H7 (cell line): ENCODE measurements around the gene MPDU1. TPM values are rescaled to one million over a fixed set of nuclear protein-coding genes. Genes with fewer than 3 reads are reported as not detected.
"Not testable (repeated sequence)": the region's sequence is repeated elsewhere in the genome, so short reads cannot be mapped to it uniquely, and the experiment has no call there.

Source experiments
- DNase-seq: peaks from one replicate; pipeline ENCODE4 v3.0.0; 2012
- H3K27me3 ChIP-seq: 2 replicates; pipeline ENCODE4 v1.6.0; 2011; ENCODE audit warnings: mild to moderate bottlenecking, low read length; ENCODE audit not compliant: control insufficient read depth, insufficient read depth
- H3K36me3 ChIP-seq: replicated peaks from 2 replicates; pipeline ENCODE4 v1.5.1; 2011; ENCODE audit warnings: low read length; ENCODE audit not compliant: control insufficient read depth, insufficient read depth
- H3K4me3 ChIP-seq: 2 replicates; pipeline ENCODE4 v1.5.1; 2011; ENCODE audit warnings: low read depth, mild to moderate bottlenecking, control low read depth, low read length, moderate library complexity; ENCODE audit not compliant: insufficient read depth
- total RNA-seq: library from RNA; depleted of rRNA; stranded (reverse); fragments of >200 nt; shearing (Covaris generic); gene quantifications from 2 replicates; pipeline ENCODE4 v1.2.3, GENCODE V29; 2014

The MPDU1 gene
- total RNA-seq, 1 experiment from 2014 or later: 146 TPM

DNA sequence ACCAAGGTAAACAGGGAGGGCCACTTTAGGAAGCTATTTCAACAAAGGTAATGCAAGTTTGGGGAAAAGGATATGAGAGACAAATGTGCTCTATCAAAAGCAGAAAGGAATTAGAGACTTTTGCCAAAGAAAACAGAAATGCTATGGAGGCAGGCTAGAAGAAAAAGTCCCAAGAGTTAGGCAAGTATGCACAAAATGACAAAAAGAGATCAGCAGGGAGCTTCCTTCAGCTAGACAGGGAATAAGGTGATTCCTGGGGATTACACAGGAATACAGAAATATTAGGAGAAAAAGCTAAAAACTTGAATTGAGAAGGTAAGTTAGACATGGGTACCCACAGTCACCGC is 28.6 kb downstream of the MPDU1 start:
- Histone ChIP-seq H3K4me3 (no peak overlapping the region), H3K27me3 (no peaks in the 10 kb centered on the region; the same call in 1 of the 2 replicates)

DNA sequence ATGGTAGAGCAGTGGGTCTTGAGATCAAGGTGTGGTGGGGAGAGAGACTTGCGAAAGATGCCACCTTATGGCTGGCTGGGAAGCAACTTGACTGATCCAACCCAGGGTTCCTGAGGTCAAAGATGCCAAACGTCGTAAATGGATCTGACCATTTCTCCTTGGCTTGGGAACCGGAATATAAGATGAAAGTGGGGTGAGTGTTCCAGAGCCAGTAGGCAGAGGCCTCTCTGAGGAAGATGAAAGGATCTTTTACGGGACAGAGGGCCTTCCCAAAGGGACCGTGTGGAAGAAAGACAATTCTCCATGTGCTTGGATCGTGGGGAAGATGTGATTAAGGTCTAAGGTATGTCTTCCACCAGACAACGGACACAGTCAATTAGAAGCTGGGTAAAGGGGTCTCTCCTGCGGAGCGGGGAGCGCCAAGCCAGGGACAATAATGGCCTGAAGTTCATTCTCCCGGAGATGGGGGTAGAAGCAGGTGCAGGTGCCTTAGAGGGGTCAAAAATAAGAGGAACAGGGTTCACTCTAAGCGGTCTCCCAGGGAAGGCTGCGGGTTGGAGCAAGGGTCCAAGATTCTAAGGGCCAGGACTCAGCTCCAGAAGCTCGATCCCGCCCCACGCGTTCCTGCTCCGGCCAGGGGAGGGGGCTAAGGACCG is 30.2 kb downstream of the MPDU1 start:
- Histone ChIP-seq H3K4me3 (peak overlapping the region; percentile 79), H3K36me3 (peaks cover 2% of the 10 kb centered on the region; the same call in 1 of the 2 replicates), H3K27me3 (no peaks in the 10 kb centered on the region; the same call in 1 of the 2 replicates)
- no peak for DNase-seq

More for the DNA sequence above, 28.6 kb downstream of the MPDU1 start:
- H3K36me3 ChIP-seq: peaks cover 2% of the 10 kb centered on the region; the same call in 1 of the 2 replicates
- DNase-seq: no peak

DNA sequence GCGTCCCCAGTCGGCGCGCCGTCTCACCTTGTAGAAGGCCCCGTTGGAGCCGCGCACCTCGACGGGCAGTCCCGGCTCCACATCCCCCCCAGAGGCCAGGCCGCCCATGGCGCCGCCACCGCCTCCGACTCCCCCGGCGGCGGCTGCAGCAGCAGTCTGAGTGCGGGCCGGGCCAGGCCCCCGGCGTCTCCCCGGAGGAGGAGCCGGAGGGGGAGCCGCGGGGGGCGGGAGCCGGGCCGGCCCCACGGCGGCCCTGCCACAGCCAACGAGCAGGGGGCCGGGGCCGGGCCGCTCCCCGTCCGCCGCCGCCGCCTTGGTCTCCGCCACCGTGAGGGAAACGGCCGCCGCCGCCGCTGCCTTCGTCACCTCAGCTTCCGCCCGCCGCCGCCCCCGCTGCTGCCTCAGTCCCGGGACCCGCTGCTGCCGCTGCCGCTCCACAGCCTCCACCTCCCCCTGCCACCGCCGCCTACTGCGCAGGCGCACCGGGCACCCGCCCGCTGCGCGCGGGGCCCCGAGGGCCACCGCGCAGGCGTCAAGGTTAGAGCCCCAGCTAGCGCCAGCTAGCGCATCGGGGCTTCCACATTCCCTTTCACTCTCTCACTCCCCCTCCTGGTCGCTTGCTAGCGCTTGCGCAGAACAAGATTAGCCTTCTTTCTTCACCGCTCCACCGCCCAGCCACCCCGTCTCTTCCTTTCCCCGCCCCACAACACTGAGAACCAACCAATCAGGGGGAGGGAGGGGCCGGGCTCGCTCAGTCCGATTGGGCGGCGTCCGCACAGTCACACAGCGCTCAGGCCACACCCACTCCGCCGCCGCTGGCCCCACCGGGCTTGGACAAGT is 31.0 kb downstream of the MPDU1 start, which contains the start of gene FXR2:
Gene FXR2 (minus strand): TSS at position 473 of the 840 bp plus-strand sequence. CDS start 365 bp downstream, at position 108.
- peaks cover 2% of the 10 kb centered on the region; the same call in 1 of the 2 replicates for H3K36me3 ChIP-seq
- peak within 1 kb of the TSS; percentile 79 for H3K4me3 ChIP-seq
- DNase-seq: peak; percentile 100
- H3K27me3 ChIP-seq: no peaks in the 10 kb centered on the region; the same call in 1 of the 2 replicates

- Histone ChIP-seq H3K36me3 (peaks cover 2% of the 10 kb centered on the region; the same call in 1 of the 2 replicates), H3K4me3 (peak overlapping the region; percentile 33; the same call in 1 of the 2 replicates), H3K27me3 (no peaks in the 10 kb centered on the region; the same call in 1 of the 2 replicates)
- DNase-seq: no peak
Observed at GRCh38 chr17:7615265-7615747, 31.7 kb downstream of the MPDU1 start.

GRCh38 chr17:7618608-7619007 is 35.0 kb downstream of the MPDU1 start:
- no peaks in the 10 kb centered on the region; the same call in 1 of the 2 replicates for H3K27me3 ChIP-seq
- no peak overlapping the region for H3K4me3 ChIP-seq

DNA sequence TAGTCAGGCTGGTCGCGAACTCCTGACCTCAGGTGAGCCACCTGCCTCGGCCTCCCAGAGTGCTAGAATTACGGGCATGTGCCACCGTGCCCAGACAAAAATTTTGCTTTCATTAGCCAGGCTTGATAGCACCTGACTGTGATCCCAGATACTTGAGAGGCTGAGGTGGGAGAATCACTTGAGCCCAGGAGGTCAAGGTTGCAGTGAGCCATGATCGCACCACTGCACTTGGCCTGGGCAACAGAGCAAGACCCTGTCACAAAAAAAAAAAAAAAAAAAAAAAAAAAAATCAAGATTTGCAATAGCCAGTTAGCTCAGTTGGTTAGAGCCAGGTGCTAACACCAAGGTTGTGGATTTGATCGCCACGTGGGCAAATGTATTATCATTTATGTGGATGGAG is 37.2 kb downstream of the MPDU1 start:
- DNase-seq: no peak
- Histone ChIP-seq H3K27me3 (no peaks in the 10 kb centered on the region), H3K36me3 (no peaks in the 10 kb centered on the region), H3K4me3 (no peak overlapping the region)

More at GRCh38 chr17:7618608-7619007, 35.0 kb downstream of the MPDU1 start:
- no peaks in the 10 kb centered on the region for H3K36me3 ChIP-seq
- DNase-seq: no peak

GRCh38 chr17:7623661-7624060 is 40.0 kb downstream of the MPDU1 start:
- no peak for DNase-seq
- Histone ChIP-seq H3K27me3 (no peaks in the 10 kb centered on the region), H3K36me3 (peaks cover 4% of the 10 kb centered on the region), H3K4me3 (no peak overlapping the region)

DNA sequence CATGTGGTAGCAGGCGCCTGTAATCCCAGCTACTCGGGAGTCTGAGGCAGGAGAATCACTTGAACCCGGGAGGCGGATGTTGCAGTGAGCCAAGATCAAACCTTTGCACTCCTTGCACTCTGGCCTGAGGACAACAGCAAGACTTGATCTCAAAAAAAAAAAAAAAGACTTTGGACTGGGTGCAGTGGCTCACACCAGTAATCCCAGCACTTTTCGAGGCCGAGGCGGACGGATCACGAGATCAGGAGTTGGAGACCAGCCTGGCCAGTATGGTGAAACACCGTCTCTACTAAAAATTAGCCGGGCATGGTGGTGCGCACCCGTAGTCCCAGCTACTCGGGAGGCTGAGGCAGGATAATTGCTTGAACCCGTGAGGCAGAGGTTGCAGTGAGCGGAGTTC is 42.1 kb downstream of the MPDU1 start:
- DNase-seq, H3K4me3 ChIP-seq, H3K36me3 ChIP-seq, H3K27me3 ChIP-seq: not testable (repeated sequence)

- no peak overlapping the region for H3K4me3 ChIP-seq
- H3K27me3 ChIP-seq: no peaks in the 10 kb centered on the region
- peaks cover 4% of the 10 kb centered on the region for H3K36me3 ChIP-seq
- DNase-seq: no peak
Observed at GRCh38 chr17:7626307-7626706, 42.7 kb downstream of the MPDU1 start.

DNA sequence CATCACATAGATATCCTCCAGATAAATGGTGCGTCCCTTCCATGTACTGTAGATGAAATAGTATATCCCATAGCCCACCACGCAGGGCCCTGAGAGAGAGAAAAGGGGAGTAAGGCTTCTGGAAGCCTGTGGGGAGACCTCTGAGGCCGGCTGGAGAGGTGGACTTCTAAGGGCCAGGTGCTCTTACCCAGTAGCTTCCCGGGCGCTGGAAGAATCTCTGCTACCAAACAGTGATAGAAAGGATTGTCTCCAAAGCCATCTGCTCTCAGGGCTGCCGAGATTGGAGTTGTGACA is 43.3 kb downstream of the MPDU1 start:
- Histone ChIP-seq H3K4me3 (peak overlapping the region; percentile 83), H3K27me3 (no peaks in the 10 kb centered on the region), H3K36me3 (peaks cover 4% of the 10 kb centered on the region)
- DNase-seq: no peak

- peak; percentile 99 for DNase-seq
- H3K36me3 ChIP-seq: peaks cover 4% of the 10 kb centered on the region
- H3K4me3 ChIP-seq: peak within 1 kb of the TSS; percentile 83
- H3K27me3 ChIP-seq: no peaks in the 10 kb centered on the region
Observed at GRCh38 chr17:7627250-7628121, 43.8 kb downstream of the MPDU1 start, which contains the start of gene SAT2. TSS of gene SAT2 (minus strand) at chr17:7627821. CDS start at chr17:7627635, 186 bp downstream.

- Histone ChIP-seq H3K36me3 (peaks cover 4% of the 10 kb centered on the region), H3K4me3 (no peak within 1 kb of the TSS), H3K27me3 (no peaks in the 10 kb centered on the region)
- no peak for DNase-seq
Observed at GRCh38 chr17:7629939-7630571, 46.4 kb downstream of the MPDU1 start, which contains the start of gene SHBG. TSS of gene SHBG (plus strand) at chr17:7630135. CDS start at chr17:7630173, 38 bp downstream.

DNA sequence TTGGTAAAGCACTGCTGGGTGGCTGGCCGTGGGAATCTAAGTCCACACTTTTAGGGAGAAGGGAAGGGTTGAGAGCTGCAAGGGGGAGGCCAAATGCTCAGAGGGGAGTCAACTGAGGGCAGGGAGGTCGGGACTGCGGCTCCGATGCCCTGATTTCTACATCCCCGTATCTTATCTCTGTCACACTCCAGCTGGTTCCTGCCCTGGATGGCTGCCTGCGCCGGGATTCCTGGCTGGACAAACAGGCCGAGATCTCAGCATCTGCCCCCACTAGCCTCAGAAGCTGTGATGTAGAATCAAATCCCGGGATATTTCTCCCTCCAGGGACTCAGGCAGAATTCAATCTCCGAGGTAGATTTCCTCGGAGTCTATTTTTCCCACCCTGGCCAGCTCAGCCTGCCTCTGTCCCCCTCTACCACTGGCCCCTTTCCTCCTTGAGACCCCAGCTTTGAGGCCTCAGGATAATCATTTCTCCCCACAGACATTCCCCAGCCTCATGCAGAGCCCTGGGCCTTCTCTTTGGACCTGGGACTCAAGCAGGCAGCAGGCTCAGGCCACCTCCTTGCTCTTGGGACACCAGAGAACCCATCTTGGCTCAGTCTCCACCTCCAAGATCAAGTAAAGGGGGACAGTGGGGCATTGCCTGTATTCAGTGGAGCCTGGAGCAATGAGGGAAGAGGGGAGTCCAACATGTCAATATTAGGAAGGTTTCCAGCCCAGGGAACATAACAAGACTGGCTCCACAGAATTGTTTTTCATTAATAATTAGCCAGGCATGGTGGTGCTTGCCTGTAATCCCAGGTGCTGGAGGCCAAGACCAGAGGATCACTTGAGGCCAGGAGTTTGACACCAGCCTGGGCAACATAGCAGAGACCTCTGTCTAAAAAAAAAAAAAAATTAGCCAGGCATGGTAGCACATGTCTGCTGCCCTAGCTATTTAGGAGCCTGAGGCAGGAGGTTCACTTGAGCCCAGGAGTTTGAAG is 48.0 kb downstream of the MPDU1 start:
- DNase-seq: no peak
- Histone ChIP-seq H3K36me3 (no peaks in the 10 kb centered on the region), H3K27me3 (no peaks in the 10 kb centered on the region), H3K4me3 (no peak overlapping the region)
